Measurements from ENCODE around the gene C10orf95.
A peak's percentile ranks its signal among the peaks of the same experiment; 100 is the strongest.

C10orf95 gene

DNA sequence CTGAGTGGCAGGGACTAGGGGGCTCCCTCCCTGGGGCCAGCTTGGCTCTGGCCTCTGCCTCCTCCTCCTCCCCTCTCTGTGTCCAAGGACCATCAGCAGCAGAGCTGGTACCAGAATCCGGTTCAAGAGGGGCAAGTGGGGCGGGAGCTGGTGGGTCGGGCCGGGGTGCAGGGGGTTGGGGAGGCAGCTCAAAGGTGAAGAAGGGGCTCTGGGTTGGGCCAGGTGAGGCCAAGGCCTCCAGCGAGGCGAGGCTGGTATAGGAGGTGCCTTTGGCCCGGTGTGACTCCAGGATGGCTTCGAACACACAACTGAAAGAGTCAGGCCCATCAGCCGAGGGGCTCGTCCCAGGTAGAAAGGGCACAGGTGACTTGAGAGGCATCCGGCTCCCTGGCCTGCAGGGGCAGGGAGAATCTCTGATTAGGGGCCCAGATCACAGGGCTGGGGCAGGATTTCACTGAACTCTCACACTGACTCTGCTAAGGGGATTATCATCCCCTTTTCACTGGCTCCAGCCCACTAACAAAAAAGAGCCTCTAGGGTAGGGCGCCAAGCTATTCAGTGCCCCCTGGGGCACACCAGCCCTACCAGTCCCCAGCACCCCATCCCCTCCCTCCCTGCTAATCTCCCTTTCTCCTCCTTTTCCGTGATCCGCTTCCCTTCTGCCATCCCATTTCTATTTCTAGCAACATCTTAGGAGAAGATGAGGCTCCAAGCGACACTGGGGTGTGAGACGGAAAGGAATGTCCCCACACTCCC is 37.4 kb downstream of the C10orf95 start:
- DNase-seq: no peak

DNA sequence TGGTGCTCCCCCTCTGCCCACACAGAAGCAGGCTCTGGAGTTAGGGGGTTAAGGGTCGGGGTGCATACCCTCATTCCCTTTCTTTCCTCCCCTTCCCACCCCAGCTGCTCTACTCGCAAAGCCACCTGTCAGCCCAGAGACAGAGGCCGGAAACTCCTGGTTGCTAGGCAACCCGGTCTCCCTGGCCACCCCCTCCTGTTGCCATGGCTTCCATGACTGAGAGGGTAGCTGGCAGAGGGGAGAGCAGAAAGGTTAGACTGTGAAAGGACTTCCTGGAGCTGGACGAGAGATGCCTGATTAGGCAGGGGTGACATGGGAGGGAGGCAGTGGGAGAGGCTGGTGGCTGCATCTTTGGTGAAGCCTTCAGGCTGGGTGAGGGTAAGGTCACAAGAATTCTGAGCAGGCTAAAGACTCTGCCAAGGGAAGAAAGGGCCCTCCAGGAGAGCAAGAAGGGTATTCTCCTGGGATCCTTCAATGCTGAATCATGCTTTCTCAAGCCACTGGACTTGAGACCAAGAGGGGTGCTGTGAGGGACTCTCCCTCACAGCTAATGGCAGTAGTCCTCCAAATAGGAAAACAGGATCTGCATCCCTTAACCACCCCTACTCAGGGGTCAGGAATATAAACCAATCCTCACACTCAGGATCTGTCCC is 38.2 kb downstream of the C10orf95 start:
- DNase-seq: no peak

DNA sequence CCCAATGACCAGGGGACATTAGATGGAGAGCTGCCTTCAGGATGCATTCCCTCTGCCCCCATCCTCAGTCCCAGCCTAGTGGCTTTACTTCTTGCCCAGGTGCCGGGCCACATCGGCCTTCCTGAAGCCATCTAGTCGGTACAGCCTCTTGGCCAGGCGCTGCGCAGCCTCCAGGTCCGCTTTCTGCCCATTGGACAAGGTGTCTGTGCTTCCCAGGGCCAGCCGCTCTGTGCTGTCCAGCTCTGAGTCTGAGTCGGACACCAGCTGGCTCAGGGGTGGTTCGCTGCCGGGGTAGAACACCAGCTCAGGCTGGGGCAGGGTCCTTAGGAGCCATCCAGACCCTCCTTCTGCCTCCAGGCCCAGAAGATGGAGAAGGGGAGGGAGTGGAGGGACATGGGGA is 39.0 kb downstream of the C10orf95 start:
- no peak for DNase-seq

DNA sequence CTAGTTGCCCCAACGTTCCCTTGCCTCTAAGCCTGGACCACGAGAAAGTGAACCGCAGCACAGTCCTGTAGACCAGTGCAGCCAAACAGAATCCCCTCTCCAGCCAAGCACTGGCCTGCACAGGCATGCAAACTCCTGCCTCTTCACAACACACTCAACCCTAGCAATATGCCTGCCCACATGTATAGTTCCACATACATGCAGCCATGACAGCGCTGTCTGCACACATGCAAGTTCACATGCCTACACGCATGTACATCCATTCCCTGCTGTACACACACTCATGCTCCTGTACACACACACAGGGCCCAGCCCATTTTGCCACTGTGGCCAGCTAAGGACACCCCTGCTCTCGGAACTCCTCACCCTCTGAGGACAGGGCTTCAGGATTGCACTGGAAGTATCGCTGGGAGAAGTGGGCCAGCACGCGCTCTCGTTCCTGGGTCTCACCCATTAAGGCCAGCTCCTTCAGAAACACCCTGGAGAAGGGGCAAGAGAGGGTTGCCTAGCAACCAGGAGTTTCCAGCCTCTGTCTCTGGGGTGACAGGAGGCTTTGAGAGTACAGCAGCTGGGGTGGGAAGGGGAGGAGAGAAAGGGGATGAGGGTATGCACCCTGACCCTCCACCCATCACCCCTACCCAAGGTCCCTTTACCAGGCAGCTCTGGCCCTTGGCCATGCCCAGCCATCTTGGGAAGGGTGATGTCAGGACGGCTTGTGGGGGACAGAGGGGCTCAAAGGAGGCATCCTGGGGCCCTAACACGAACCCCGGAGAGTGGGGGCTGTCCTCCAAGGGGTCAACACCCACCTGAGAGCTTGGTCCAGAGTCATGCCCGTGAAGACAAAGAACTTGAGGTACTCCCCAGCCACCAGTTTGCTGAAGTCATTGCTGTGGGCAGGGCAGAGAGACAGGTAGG is 39.7 kb downstream of the C10orf95 start:
- DNase-seq: no peak

DNA sequence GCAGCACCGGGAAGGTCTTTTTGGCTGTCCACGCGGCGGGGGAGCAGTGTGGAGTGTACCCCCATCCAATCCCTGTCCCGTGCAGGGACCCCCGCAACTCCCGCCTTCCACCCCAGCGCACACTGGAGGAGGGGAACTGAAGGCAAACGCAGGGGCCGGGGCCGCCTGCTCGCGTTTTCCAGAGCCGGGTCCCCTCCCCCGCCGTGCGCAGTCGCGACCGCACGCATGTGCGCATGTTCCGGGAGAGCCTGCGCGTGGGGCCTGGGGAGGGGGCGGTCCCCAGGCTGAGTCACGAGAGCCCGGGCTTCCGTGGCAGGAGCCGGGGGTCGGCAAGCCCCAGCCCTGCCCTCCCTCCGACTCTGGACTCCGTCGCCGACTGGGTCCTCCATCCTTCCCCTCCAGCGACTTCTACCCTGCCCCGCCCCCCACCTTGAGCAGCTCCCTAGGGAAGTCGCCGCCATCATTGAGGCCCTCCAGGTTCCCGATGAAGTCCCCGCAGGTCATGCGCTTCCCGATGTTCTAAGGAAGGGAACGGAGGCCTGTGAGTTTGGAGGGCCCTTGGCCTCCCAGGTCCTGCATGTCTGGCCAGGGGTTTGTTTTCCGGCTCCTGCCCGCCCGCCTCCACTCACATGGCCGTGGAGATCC is 40.8 kb downstream of the C10orf95 start:
- DNase-seq: no peak

DNA sequence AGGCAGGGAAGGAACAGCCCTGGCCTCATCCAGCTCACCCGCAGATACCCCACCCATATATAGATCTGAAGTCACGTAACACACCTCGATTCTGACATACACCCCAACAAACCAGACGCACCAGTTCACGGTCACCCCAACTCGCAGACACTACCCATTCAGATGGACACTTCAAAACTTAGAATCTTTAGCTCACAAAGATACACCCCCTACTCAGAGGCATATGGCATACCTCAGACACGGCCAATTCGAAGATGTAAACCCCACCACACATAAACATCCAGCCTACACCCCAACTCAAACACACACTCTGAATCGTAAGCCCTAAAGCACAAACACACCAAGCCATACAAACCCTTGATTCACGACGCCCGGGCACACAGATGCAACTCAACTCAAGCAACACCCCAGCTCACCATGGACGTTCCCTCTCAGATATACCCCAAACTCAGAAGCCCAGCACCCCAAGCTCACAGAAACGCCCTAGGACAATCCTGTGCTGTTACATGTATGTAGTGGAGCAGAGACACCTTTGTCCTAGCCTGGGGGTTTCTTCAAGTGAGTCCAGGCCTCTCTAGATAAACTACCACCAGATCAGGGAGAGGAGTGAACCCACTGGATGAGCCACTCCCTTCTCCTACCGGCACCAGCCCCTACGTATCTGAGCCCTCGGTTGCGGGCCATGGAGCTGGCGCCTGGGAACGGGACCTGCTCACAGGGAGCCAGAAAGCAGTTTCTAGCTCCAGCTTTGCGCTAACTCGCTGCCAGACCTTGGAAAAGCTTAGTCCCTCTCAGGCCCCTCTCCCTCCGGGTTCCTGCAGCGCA is 41.5 kb downstream of the C10orf95 start:
- no peak for DNase-seq

DNA sequence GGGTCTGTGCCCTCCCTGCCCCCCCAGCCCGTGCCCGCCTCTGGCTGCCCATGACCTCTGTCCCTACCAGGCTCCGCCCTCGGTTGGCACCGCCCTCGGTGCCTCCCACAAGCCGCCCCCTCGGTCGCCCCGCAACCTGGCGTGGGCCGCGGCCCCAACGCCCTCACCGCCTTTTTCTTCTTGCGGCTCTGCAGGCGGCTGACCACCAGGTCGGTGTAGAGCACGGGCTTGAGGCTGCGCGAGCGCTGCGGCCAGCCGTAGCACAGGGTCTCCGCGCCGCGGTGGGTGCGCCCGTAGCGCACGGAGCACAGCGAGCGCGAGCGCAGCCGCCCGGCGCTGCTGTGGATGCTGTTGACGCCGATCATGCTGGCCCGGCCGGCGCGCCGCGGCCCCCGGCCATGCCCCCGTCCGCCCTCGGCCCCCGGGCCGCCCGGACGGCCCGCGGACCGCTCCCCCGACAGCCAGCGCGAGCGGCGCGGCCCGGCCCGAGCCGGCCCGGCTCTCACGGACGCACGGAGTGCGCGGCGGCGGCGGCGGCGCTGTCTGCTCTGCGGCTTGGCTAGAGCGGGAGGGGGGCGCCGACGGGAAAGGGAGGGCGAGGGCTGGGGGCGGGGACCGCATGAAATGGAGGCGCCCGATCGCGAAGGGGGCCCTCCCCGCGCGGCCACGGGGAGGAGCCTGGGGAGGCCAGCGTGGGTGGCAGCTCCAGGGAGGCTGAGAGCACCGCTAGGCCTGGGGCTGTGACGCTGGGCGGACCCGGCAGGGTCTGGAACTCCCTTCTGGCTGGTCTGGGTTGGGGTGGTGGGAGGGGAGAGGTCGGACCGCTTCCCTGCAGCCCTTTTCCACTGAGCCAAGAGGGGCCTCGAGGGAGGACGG is 42.4 kb downstream of the C10orf95 start:
- DNase-seq: peak; percentile 60 to 62

DNA sequence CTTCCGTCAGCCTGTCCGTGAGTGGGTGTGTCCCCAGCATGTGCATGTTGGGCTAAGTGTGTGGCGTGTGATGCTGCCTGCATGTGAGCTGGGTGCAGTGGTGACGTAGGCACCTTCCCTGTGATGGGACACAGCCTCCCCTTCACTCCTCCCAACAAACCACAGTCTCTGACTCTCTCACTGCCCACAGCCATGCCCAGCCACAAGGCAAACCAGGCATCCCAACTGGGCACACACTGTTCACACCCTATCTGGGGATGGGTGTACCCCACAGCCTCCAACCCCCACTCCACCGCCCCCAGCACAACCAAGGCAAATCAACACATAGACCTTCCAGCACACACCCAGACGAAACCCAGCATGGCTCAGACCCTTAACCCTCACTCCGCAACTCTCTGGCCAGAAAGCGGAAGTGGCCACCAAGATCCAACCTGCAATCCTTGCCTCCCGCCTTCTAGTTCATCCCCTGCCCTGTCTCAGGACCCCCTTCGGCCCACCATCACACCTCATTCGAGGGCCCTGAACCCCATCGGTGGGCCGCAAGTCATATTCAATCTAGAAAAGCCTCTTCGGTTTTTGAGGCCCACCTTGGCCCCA is 43.1 kb downstream of the C10orf95 start:
- peak; percentile 49 to 58 for DNase-seq

DNA sequence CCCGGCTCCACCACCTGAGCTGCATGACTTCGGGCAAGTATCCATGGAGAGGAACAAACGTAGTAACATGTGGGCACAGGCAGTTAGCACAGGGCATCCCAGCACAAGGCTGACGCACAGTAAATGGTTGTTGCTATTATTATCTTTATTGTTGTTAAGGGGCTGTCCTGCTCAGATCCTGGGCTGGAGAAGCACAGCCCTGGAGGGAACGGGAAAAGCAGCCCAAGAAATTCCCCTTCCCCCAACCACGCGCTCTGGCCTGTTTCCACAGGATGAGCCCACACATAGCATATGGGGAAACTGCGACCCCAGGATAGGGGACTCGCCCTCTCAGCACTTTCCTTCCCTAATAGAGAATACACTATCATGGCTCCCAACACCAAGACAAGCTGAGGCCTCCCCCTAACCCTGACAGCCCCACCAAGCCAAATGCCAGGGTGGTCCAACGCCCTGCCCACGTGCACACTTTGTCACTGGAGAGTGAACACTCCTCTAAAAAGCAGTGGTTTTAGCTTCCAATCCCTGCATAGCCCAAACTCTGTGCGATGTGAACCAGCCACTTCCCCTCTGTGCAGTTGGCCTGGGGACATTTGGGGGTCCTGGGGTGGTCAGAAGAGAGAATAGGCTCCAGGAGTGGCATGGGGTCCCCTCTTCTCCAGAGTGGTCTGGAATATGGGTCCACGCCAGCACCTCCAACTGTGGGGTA is 43.8 kb downstream of the C10orf95 start:
- DNase-seq: peak; percentile 60 to 77

DNA sequence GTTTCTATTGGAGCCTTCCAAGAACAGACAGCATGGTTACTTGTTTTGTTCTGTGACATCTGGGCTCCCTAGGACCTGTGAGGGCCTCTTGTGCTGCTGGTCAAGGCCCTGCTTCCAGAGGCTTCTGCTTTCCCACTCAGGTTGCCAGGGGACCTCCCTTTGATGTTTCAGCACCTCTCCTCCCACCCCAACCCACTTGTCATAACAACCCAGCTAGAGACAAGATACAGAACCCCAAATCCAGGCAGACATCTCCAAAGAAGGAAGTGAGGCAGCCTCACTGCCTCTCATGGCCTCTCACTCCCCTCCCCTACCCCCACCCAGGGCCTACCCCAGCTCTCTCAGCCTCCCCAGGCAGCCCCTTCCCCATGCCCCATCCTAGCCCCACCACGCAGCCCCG is 44.5 kb downstream of the C10orf95 start:
- peak in 1 of 2 donors; percentile 49 for DNase-seq

DNA sequence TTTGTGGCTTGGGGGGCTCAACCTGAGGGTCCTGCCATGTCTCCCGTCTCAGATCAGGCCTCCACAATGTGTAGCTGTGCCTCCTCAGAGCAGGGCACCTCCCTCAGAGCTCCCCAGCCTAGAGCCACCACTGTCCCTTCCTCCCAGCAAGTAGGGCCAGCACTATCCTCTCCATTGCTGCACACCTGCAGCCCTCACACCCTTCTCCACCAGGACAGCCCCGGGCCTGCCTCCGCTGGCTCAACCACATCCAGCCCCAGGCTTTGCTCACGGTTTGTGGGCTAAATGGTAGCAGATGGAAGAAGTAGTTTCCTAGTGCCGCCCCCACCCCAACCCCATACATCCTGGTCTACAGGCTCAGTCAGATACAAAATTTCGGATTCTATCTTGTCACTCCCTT is 45.7 kb downstream of the C10orf95 start:
- DNase-seq: no peak

DNA sequence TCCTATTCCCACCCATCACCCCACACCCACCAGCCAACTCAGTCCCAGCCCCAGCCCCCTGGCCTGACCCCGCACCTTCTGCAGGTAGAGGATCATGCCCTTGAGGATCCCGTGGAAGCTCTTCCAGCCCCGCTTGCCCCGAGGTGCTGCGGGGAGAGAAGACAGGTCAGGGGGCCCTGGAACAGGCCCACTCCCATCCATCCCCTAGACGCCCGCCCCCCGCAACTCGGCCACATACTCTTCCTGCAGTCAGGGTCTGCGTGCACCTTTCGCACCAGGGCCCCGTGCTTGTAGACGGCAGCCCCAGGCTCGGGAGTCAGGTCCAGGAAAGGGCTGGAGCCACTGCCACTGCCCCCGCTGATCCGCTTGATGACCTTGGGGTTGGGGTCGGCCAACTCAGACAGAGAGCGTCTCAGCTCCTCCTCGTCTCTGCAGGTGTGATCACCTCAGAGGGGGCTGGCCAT is 46.2 kb downstream of the C10orf95 start:
- no peak for DNase-seq

DNA sequence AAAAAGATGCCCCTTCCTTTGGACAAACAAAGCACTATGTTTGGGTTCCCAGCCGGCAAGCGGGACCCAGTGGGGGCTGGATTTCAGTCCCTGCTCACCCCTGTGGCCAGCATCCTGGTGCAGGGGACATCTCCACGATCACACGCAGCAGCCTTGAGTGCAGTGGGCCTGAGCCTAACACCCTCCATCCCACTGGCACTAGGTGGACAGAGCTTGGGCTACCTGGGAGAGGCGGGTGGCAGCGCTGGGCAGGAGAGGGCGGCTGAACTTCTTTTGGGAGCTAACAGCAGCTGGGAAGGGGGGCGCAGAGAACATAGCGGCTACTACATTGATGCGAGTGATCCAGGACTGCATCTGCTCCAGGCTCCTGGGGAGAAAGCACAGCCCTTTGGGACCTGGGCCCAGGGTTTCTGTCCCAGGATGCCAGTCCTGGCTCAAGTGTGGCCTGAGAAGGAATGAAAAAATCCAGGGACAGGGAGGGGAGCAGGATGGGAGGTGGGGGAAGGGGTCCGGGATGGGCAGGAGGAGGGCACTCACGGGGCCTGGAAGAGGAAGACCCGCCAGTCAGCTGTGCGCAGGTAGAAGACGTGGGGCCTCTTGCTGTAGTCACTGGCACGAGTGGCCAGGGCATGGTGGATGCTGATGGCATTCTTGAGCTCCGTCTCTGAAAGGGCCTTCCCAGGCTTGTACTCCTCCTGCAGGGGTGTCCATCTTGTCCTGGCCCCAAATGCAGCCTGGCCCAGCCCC is 46.8 kb downstream of the C10orf95 start:
- DNase-seq: no peak

DNA sequence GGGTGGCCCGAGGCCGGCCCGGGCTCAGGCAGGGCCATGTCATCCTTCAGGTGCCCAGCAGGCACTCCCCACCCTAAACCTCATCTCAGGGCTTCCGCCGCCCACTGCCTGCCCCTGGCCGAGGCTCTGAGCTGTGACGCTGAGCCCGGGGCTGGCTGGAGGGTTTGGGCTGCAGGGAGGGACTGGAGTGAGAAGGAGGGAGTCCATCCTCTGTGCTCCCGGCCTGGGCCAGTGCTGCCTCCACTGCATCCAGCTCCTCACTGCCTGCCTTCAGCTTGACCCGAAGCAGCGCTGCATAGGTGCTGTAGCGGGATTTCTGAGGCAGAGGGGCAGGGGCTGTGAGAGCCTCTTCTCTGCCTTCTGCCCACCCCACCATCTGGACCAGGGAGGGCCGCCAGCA is 48.2 kb downstream of the C10orf95 start:
- no peak for DNase-seq

DNA sequence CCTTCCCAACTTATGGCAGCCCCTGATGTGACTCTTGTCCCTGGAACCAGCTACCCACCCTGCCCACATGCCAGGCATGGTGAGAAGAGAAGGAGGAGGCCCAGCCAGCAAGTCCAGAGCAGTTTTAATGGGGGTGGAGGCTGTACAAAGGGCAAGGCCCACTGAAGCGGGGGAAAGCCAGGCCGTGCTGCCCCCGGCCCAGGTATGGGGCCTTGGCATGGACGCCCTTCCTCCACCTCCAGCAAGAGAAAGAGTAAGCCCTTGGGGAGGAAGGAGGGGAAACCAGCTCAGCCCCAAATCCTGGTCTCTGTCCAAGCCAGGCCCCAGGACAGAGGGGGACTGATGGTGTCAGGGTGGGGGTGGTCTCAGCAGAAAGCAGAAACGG is 48.8 kb downstream of the C10orf95 start:
- DNase-seq: no peak

DNA sequence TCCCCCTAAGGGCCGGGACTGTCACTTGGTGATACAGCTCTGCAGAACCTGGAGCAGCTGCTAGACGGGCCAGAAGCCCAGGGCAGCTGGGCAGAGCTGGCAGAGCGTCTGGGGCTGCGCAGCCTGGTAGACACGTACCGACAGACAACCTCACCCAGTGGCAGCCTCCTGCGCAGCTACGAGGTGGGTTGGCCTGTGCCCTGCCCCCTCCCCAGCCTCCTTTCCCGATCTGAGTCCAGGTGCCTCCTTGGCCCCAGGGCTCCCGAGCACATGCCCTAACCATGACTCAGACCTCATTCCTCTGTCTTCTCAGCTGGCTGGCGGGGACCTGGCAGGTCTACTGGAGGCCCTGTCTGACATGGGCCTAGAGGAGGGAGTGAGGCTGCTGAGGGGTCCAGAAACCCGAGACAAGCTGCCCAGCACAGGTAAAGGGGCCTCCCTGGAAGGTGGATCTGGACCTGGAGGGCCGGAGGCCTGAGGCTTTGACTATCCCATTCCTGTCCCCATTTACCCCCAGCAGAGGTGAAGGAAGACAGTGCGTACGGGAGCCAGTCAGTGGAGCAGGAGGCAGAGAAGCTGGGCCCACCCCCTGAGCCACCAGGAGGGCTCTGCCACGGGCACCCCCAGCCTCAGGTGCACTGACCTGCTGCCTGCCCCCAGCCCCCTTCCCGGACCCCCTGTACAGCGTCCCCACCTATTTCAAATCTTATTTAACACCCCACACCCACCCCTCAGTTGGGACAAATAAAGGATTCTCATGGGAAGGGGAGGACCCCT is 49.4 kb downstream of the C10orf95 start:
- no peak for DNase-seq

DNA sequence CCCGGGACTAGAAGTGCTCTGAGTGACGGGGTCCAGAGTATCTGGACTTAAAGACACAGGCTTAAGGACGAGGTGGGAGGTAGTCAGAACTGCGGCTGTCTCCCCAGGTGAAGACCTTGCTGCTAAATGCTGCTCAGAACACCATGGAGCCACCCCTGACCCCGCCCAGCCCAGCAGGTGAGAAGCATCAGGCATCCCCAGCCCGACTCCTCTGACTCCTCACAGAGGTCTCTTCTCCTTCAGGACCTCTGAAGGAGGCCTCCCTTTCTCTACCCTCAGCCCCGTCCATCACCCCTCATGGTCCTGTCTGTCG is 50.0 kb downstream of the C10orf95 start:
- no peak for DNase-seq

DNA sequence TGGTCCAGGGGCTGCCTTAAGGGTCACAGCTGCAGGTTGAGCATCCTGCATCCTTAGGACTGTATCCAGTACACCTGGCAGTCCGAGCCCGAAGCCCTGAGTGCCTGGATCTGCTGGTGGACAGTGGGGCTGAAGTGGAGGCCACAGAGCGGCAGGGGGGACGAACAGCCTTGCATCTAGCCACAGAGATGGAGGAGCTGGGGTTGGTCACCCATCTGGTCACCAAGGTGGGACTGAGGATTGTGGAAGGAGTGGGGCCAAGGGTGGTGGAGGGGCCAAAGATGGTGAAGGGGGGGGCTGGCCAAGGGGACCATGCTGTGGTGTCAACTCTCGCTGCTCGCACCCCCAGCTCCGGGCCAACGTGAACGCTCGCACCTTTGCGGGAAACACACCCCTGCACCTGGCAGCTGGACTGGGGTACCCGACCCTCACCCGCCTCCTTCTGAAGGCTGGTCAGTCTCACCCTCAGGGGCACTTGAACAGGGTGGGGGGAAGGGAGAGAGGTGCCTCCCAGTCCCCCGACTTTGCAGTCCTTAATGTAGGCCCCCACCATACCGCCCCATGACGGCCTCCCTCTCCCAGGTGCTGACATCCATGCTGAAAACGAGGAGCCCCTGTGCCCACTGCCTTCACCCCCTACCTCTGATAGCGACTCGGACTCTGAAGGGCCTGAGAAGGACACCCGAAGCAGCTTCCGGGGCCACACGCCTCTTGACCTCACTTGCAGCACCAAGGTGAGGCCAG is 50.6 kb downstream of the C10orf95 start:
- no peak for DNase-seq

All from inflammatory macrophage treated with lipopolysaccharide for 1 hour (primary cell).